ENCODE results near the gene MINK1.
A peak's percentile ranks its signal among the peaks of the same experiment; 100 is the strongest.

MINK1 gene

GRCh38 chr17:4933646-4934045 is 100.5 kb downstream of the MINK1 start:
- no peak for DNase-seq (ENCODE audit: low read depth)

- DNase-seq (ENCODE audit: low read depth), result peak; percentile 59
Observed at GRCh38 chr17:4934173-4934979, 101.2 kb downstream of the MINK1 start.

GRCh38 chr17:4935650-4936049 is 102.5 kb downstream of the MINK1 start:
- no peak for DNase-seq (ENCODE audit: low read depth)

- no peak for DNase-seq (ENCODE audit: low read depth)
Observed at GRCh38 chr17:4936436-4936835, 103.3 kb downstream of the MINK1 start.

GRCh38 chr17:4937553-4937952 is 104.4 kb downstream of the MINK1 start:
- DNase-seq (ENCODE audit: low read depth), result no peak

- no peak for DNase-seq (ENCODE audit: low read depth)
Observed at GRCh38 chr17:4938069-4938491, 104.9 kb downstream of the MINK1 start.

GRCh38 chr17:4938688-4939545 is 105.8 kb downstream of the MINK1 start:
- peak; percentile 25 for DNase-seq (ENCODE audit: low read depth)

- DNase-seq (ENCODE audit: low read depth), result no peak
Observed at GRCh38 chr17:4939546-4939795, 106.3 kb downstream of the MINK1 start.

GRCh38 chr17:4939796-4940554 is 106.8 kb downstream of the MINK1 start, which contains the start of the genes RNF167 and SLC25A11:
TSS of gene RNF167 (plus strand) at chr17:4940268. CDS start at chr17:4940910, 642 bp downstream.
TSS of gene SLC25A11 (minus strand) at chr17:4940046. CDS start at chr17:4939910, 136 bp downstream.
- DNase-seq (ENCODE audit: low read depth), result peak; percentile 100

- DNase-seq (ENCODE audit: low read depth), result no peak
Observed at GRCh38 chr17:4940555-4941318, 107.6 kb downstream of the MINK1 start.

GRCh38 chr17:4941319-4941610 is 108.1 kb downstream of the MINK1 start:
- no peak for DNase-seq (ENCODE audit: low read depth)

- DNase-seq (ENCODE audit: low read depth), result no peak
Observed at GRCh38 chr17:4942760-4943508, 109.8 kb downstream of the MINK1 start.

- DNase-seq (ENCODE audit: low read depth), result no peak
Observed at GRCh38 chr17:4944163-4944553, 111.0 kb downstream of the MINK1 start.

- DNase-seq (ENCODE audit: low read depth), result no peak
Observed at GRCh38 chr17:4944554-4945175, 111.5 kb downstream of the MINK1 start.

- DNase-seq (ENCODE audit: low read depth), result peak; percentile 95
Observed at GRCh38 chr17:4945176-4945943, 112.2 kb downstream of the MINK1 start.

- DNase-seq (ENCODE audit: low read depth), result no peak
Observed at GRCh38 chr17:4945944-4946280, 112.8 kb downstream of the MINK1 start.

- no peak for DNase-seq (ENCODE audit: low read depth)
Observed at GRCh38 chr17:4946312-4946976, 113.3 kb downstream of the MINK1 start.

- peak; percentile 60 for DNase-seq (ENCODE audit: low read depth)
Observed at GRCh38 chr17:4947010-4947410, 113.9 kb downstream of the MINK1 start.

All from EH (cell line).